ENCODE data around the gene STK11IP. TPM values are rescaled to one million over a fixed set of nuclear protein-coding genes. Genes with fewer than 3 reads are reported as not detected.

STK11IP gene
- total and polyA plus RNA-seq, 2 of the 4 experiments (the other 2 are of a cell fraction) = 14.5 to 19.7 TPM

GRCh38 chr2:219549619-219550018 is 48.0 kb upstream of the STK11IP start:
- POLR2A ChIA-PET (ENCODE audit: unreplicated experiment) = no interaction called here
- Histone ChIP-seq H2AFZ (replicated peaks; ENCODE audit: low read length, poor library complexity) (no peak overlapping the region), H3K27me3 (ENCODE audit: control insufficient read depth, insufficient read depth, low read length) (no peaks in the 10 kb centered on the region), H3K4me3 (ENCODE audit: insufficient read depth, low read depth, low read length) (no peak overlapping the region), H3K4me1 (ENCODE audit: control insufficient read depth, insufficient read depth, low read length) (peaks cover 8% of the 10 kb centered on the region; the same call in 1 of the 2 replicates), H3K36me3 (ENCODE audit: control insufficient read depth, insufficient read depth, low read length) (no peaks in the 10 kb centered on the region), H2BK15ac (ENCODE audit: low read depth, low read length) (no peak overlapping the region), H3K4ac (ENCODE audit: low read depth, low read length) (no peak overlapping the region), H3K9ac (ENCODE audit: low read depth, low read length) (no peak overlapping the region), H3K18ac (ENCODE audit: low read depth, low read length) (no peak overlapping the region), H3K27ac (ENCODE audit: insufficient read depth, low read length) (no peak overlapping the region), H3K9me3 (ENCODE audit: control insufficient read depth, insufficient read depth, low read length) (no peaks in the 10 kb centered on the region), H4K20me1 (ENCODE audit: insufficient read depth, low read length) (no peaks in the 10 kb centered on the region; the same call in 1 of the 2 replicates), H3K23ac (ENCODE audit: low read depth, low read length) (no peak overlapping the region), H2AK5ac (ENCODE audit: low read depth, low read length) (no peak overlapping the region), H2AK9ac (replicated peaks; ENCODE audit: low read depth, low read length, poor library complexity) (no peak overlapping the region), H2BK20ac (ENCODE audit: low read depth, low read length) (no peak overlapping the region), H4K8ac (ENCODE audit: low read depth in 2 of 2, low read length in 2 of 2) (no peak overlapping the region), H3K56ac (ENCODE audit: extremely low read depth, insufficient read depth, low read length) (no peak overlapping the region), H2BK5ac (ENCODE audit: low read depth, low read length, poor library complexity, severe bottlenecking) (no peak overlapping the region), H2BK120ac (ENCODE audit: low read depth, low read length) (no peak overlapping the region), H3K79me1 (ENCODE audit: low read depth in 1 of 2, low read length in 2 of 2) (no peaks in the 10 kb centered on the region), H4K5ac (ENCODE audit: low read depth, low read length) (no peak overlapping the region), H3K14ac (replicated peaks; ENCODE audit: low read depth, low read length) (no peak overlapping the region), H3K9me1 (ENCODE audit: insufficient read depth, low read length) (no peaks in the 10 kb centered on the region), H4K91ac (ENCODE audit: insufficient read depth, low read depth, low read length) (no peak overlapping the region), H3K4me2 (ENCODE audit: low read depth, low read length) (no peak overlapping the region)
- no peak for DNase-seq
- BruUV-seq (replicated peaks) = no TSS peak
- intact Hi-C loops (cut with micrococcal nuclease) = no loop called here
- 75% methylated on average over 2 of the region's 9 CpGs; no CpG with 5 or more reads in 1 of the 2 experiments for WGBS, 2 experiments (ENCODE audit: extremely low coverage in 2 of 2, insufficient read length in 1 of 2)
- in situ Hi-C loops (cut with MboI; ENCODE audit: low sequenced_read_pairs) = no loop called here
- TF ChIP-seq SMC3 (IDR thresholded peaks at IDR 0.05; ENCODE audit: low read depth, low read length) = no peak
- dilution Hi-C loops (cut with HindIII; ENCODE audit: low sequenced_read_pairs, unreplicated experiment) = no loop called here
- ATAC-seq (ENCODE audit: low read depth) = no peak
- CTCF ChIA-PET = interaction anchor here (0.6 to 2.7 kb wide), 2 partner anchors 11 to 127 kb away, joined by 3 to 10 read pairs; no protein-coding TSS in a partner anchor

Data from IMR-90 (cell line).